ENCODE measurements around the gene LIPC. TPM values are rescaled to one million over a fixed set of nuclear protein-coding genes. Genes with fewer than 3 reads are reported as not detected.
A peak's percentile ranks its signal among the peaks of the same experiment; 100 is the strongest.

LIPC gene
- total and polyA plus RNA-seq, 2 of the 4 experiments (the other 2 are of a cell fraction), result 0.07 TPM; not detected in 1

- in situ Hi-C loops (cut with MboI; ENCODE audit: low sequenced_read_pairs), result no loop called here
Observed at GRCh38 chr15:58391088-58391487, 40.7 kb upstream of the LIPC start.

More at GRCh38 chr15:58391088-58391487, 40.7 kb upstream of the LIPC start:
- H2BK5ac ChIP-seq (ENCODE audit: low read depth, low read length, poor library complexity, severe bottlenecking), result no peak overlapping the region
- no peaks in the 10 kb centered on the region for H3K79me1 ChIP-seq (ENCODE audit: low read depth in 1 of 2, low read length in 2 of 2)
- no peaks in the 10 kb centered on the region for H3K27me3 ChIP-seq (ENCODE audit: control insufficient read depth, insufficient read depth, low read length)
- no peak overlapping the region for H3K23ac ChIP-seq (ENCODE audit: low read depth, low read length)
- TF ChIP-seq CEBPB (IDR thresholded peaks at IDR 0.05; ENCODE audit: low read depth, low read length) (no peak), CHD1 (IDR thresholded peaks at IDR 0.05; ENCODE audit: low read depth, low read length) (no peak), MAZ (IDR thresholded peaks at IDR 0.05; ENCODE audit: borderline replicate concordance, low read depth, low read length) (no peak), RCOR1 (IDR thresholded peaks at IDR 0.05; ENCODE audit: insufficient replicate concordance, low read length) (no peak), SMC3 (IDR thresholded peaks at IDR 0.05; ENCODE audit: low read depth, low read length) (no peak), BHLHE40 (IDR thresholded peaks at IDR 0.05; ENCODE audit: low read depth, low read length) (no peak), POLR2A (IDR thresholded peaks at IDR 0.05; ENCODE audit: low read depth, low read length) (no peak), NFE2L2 (IDR thresholded peaks at IDR 0.05; ENCODE audit: low read depth, low read length) (no peak), RFX5 (IDR thresholded peaks at IDR 0.05; ENCODE audit: low read depth, low read length) (no peak), MAFK (IDR thresholded peaks at IDR 0.05; ENCODE audit: low read depth, low read length) (no peak; the same call in 1 of the 2 replicates), USF2 (IDR thresholded peaks at IDR 0.05; ENCODE audit: low read depth, low read length) (no peak), RAD21 (IDR thresholded peaks at IDR 0.05; ENCODE audit: low read length) (no peak)
- no peaks in the 10 kb centered on the region for H4K20me1 ChIP-seq (ENCODE audit: insufficient read depth, low read length)
- no peak overlapping the region for H3K4me2 ChIP-seq (ENCODE audit: low read depth, low read length)
- ATAC-seq (ENCODE audit: low read depth) (no peak), DNase-seq (no peak)
- intact Hi-C loops (cut with micrococcal nuclease), result no loop called here
- peak overlapping the region; percentile 52; the same call in 1 of the 3 replicates for H2BK15ac ChIP-seq (ENCODE audit: low read depth, low read length)
- POLR2A ChIA-PET (ENCODE audit: unreplicated experiment), result no interaction called here
- H3K9ac ChIP-seq (ENCODE audit: low read depth, low read length), result no peak overlapping the region
- peaks cover 16% of the 10 kb centered on the region for H3K4me1 ChIP-seq (ENCODE audit: control insufficient read depth, insufficient read depth, low read length)
- no peak overlapping the region for H3K56ac ChIP-seq (ENCODE audit: extremely low read depth, insufficient read depth, low read length)
- dilution Hi-C loops (cut with HindIII; ENCODE audit: low sequenced_read_pairs, unreplicated experiment), result no loop called here
- no peak overlapping the region for H4K5ac ChIP-seq (ENCODE audit: low read depth, low read length)
- H3K4me3 ChIP-seq (ENCODE audit: insufficient read depth, low read depth, low read length), result no peak overlapping the region
- peaks cover 12% of the 10 kb centered on the region for H3K9me1 ChIP-seq (ENCODE audit: insufficient read depth, low read length)
- no peak overlapping the region for H3K27ac ChIP-seq (ENCODE audit: insufficient read depth, low read length)
- H2AK9ac ChIP-seq (replicated peaks; ENCODE audit: low read depth, low read length, poor library complexity), result no peak overlapping the region
- 0 out of 2 replicates have a peak overlapping the region, but pooled peaks have one; percentile 12 for H2BK120ac ChIP-seq (ENCODE audit: low read depth, low read length)
- H3K4ac ChIP-seq (ENCODE audit: low read depth, low read length), result 0 out of 2 replicates have a peak overlapping the region, but pooled peaks have one; percentile 39
- H4K8ac ChIP-seq (ENCODE audit: low read depth in 2 of 2, low read length in 2 of 2), result no peak overlapping the region
- CTCF ChIA-PET, result no interaction called here
- H3K14ac ChIP-seq (replicated peaks; ENCODE audit: low read depth, low read length), result no peak overlapping the region
- 0 out of 2 replicates have a peak overlapping the region, but pooled peaks have one; percentile 48 for H2BK20ac ChIP-seq (ENCODE audit: low read depth, low read length)
- H4K91ac ChIP-seq (ENCODE audit: insufficient read depth, low read depth, low read length), result no peak overlapping the region
- H2AFZ ChIP-seq (replicated peaks; ENCODE audit: low read length, poor library complexity), result no peak overlapping the region
- H2AK5ac ChIP-seq (ENCODE audit: low read depth, low read length), result peak overlapping the region; percentile 24; the same call in 1 of the 2 replicates
- H3K18ac ChIP-seq (ENCODE audit: low read depth, low read length), result no peak overlapping the region
- H3K36me3 ChIP-seq (ENCODE audit: control insufficient read depth, insufficient read depth, low read length), result no peaks in the 10 kb centered on the region
- WGBS, 2 experiments (ENCODE audit: extremely low coverage in 2 of 2, insufficient read length in 1 of 2), result no CpG with 5 or more reads among the region's 6 CpGs
- no peaks in the 10 kb centered on the region for H3K9me3 ChIP-seq (ENCODE audit: control insufficient read depth, insufficient read depth, low read length)
- no TSS peak for BruUV-seq (replicated peaks)

All from IMR-90 (cell line).